H9 (cell line): ENCODE results near the gene PLEKHG1. TPM values are rescaled to one million over a fixed set of nuclear protein-coding genes. Genes with fewer than 3 reads are reported as not detected.

Experiments
- DNase-seq: peaks from one replicate; pipeline ENCODE4 v3.0.0-alpha.2; 2017
- H2AFZ ChIP-seq: one replicate; pipeline ENCODE4 v1.6.1; 2013; ENCODE audit warnings: mild to moderate bottlenecking, low read length, control low read depth, moderate library complexity
- H2AK5ac ChIP-seq: 2 replicates; pipeline ENCODE4 v1.6.1; 2013; ENCODE audit warnings: low read length, control low read depth, mixed read lengths; ENCODE audit not compliant: insufficient read length
- H2BK120ac ChIP-seq: one replicate; pipeline ENCODE4 v1.6.1; 2013; ENCODE audit warnings: low read depth, mild to moderate bottlenecking, low read length, control low read depth, inconsistent platforms; ENCODE audit not compliant: poor library complexity, severe bottlenecking
- H2BK12ac ChIP-seq: 2 replicates; pipeline ENCODE4 v1.6.1; 2013; ENCODE audit warnings: low read length, control low read depth, mixed read lengths, low read depth; ENCODE audit not compliant: insufficient read length
- H2BK15ac ChIP-seq: 2 replicates; pipeline ENCODE4 v1.6.1; 2013; ENCODE audit warnings: low read depth, low read length, control low read depth
- H2BK20ac ChIP-seq: one replicate; pipeline ENCODE4 v1.6.1; 2013; ENCODE audit warnings: low read depth, mild to moderate bottlenecking, low read length, control low read depth, inconsistent platforms; ENCODE audit not compliant: poor library complexity, severe bottlenecking
- H2BK5ac ChIP-seq: 2 replicates; pipeline ENCODE4 v1.6.1; 2013; ENCODE audit warnings: low read length, control low read depth, mixed read lengths; ENCODE audit not compliant: insufficient read length
- H3K14ac ChIP-seq: 2 replicates; pipeline ENCODE4 v1.6.1; 2013; ENCODE audit warnings: low read length, control low read depth; ENCODE audit not compliant: insufficient read depth
- H3K18ac ChIP-seq: 2 replicates; pipeline ENCODE4 v1.6.1; 2013; ENCODE audit warnings: low read depth, mild to moderate bottlenecking, mixed read lengths, low read length, control low read depth; ENCODE audit not compliant: insufficient read length
- H3K23ac ChIP-seq: 2 replicates; pipeline ENCODE4 v1.6.1; 2013; ENCODE audit warnings: low read length, control low read depth, mixed read lengths, low read depth; ENCODE audit not compliant: insufficient read length
- H3K23me2 ChIP-seq: 2 replicates; pipeline ENCODE4 v1.6.1; 2013; ENCODE audit warnings: low read depth, mild to moderate bottlenecking, mixed read lengths, low read length, control low read depth; ENCODE audit not compliant: insufficient read length, poor library complexity, severe bottlenecking
- H3K27ac ChIP-seq: 2 replicates; pipeline ENCODE4 v1.5.1; 2013; ENCODE audit warnings: low read length, control low read depth, mixed read lengths, low read depth; ENCODE audit not compliant: insufficient read length
- H3K27me3 ChIP-seq: 2 replicates; pipeline ENCODE4 v1.6.1; 2013; ENCODE audit warnings: low read length, control low read depth, inconsistent platforms; ENCODE audit not compliant: insufficient read depth
- H3K4ac ChIP-seq: 2 replicates; pipeline ENCODE4 v1.6.1; 2013; ENCODE audit warnings: low read depth, mild to moderate bottlenecking, control low read depth, inconsistent platforms, low read length, moderate library complexity
- H3K4me1 ChIP-seq: 2 replicates; pipeline ENCODE4 v1.6.1; 2013; ENCODE audit warnings: low read length, control low read depth, inconsistent platforms; ENCODE audit not compliant: insufficient read depth
- H3K4me2 ChIP-seq: 2 replicates; pipeline ENCODE4 v1.6.1; 2013; ENCODE audit warnings: low read length, control low read depth, mixed read lengths; ENCODE audit not compliant: insufficient read length, insufficient read depth
- H3K56ac ChIP-seq: 2 replicates; pipeline ENCODE4 v1.6.1; 2013; ENCODE audit warnings: low read depth, mild to moderate bottlenecking, mixed read lengths, low read length, control low read depth; ENCODE audit not compliant: insufficient read length
- H3K79me1 ChIP-seq: 2 replicates; pipeline ENCODE4 v1.6.1; 2013; ENCODE audit warnings: low read depth, mild to moderate bottlenecking, moderate library complexity, low read length, control low read depth, inconsistent platforms; ENCODE audit not compliant: insufficient read depth, poor library complexity, severe bottlenecking
- H3K79me2 ChIP-seq: 2 replicates; pipeline ENCODE4 v1.6.1; 2013; ENCODE audit warnings: low read length, control low read depth, inconsistent platforms; ENCODE audit not compliant: insufficient read depth
- H3K9ac ChIP-seq: 2 replicates; pipeline ENCODE4 v1.6.1; 2013; ENCODE audit warnings: low read length, control low read depth, mixed read lengths; ENCODE audit not compliant: insufficient read length; ENCODE audit errors: extremely low read depth
- H3K9me3 ChIP-seq: one replicate; pipeline ENCODE4 v1.6.1; 2013; ENCODE audit warnings: low read depth, low read length, inconsistent platforms; ENCODE audit not compliant: control insufficient read depth
- H3T11ph ChIP-seq: one replicate; pipeline ENCODE4 v1.6.1; 2013; ENCODE audit warnings: mild to moderate bottlenecking, low read length, control low read depth, inconsistent platforms
- H4K20me1 ChIP-seq: one replicate; pipeline ENCODE4 v1.6.1; 2013; ENCODE audit not compliant: control insufficient read depth, insufficient read length, insufficient read depth
- H4K5ac ChIP-seq: 2 replicates; pipeline ENCODE4 v1.6.1; 2013; ENCODE audit warnings: low read depth, mild to moderate bottlenecking, mixed read lengths, low read length, control low read depth; ENCODE audit not compliant: insufficient read length
- H4K8ac ChIP-seq: replicated peaks from 2 replicates; pipeline ENCODE4 v1.6.1; 2013; ENCODE audit warnings: low read length, control low read depth, mixed read lengths, low read depth; ENCODE audit not compliant: insufficient read length
- H4K91ac ChIP-seq: 2 replicates; pipeline ENCODE4 v1.6.1; 2013; ENCODE audit warnings: low read depth, mild to moderate bottlenecking, moderate library complexity, mixed read lengths, low read length, control low read depth; ENCODE audit not compliant: insufficient read length
- H3K27ac Mint-ChIP-seq, 3 experiments: 2 replicates in 2 of 3; 3 replicates in 1 of 3; pipeline ENCODE4 v1.8.0; 2020 to 2021; ENCODE audit warnings: mixed read lengths in 3 of 3, mild to moderate bottlenecking in 1 of 3, moderate library complexity in 1 of 3
- H3K27me3 Mint-ChIP-seq: 2 replicates; pipeline ENCODE4 v1.8.0; 2021; ENCODE audit warnings: low read depth, mild to moderate bottlenecking, moderate library complexity, mixed read lengths
- H3K36me3 Mint-ChIP-seq, 3 experiments: 2 replicates in 2 of 3; 3 replicates in 1 of 3; pipeline ENCODE4 v1.8.0; 2020 to 2021; ENCODE audit warnings: low read depth in 3 of 3, mixed read lengths in 3 of 3; ENCODE audit not compliant: insufficient read depth in 1 of 3
- H3K4me1 Mint-ChIP-seq, 2 experiments: 2 replicates each; pipeline ENCODE4 v1.8.0; 2020; ENCODE audit warnings: mixed read lengths in 2 of 2
- H3K4me3 Mint-ChIP-seq, 2 experiments: 2 replicates in 1 of 2; 3 replicates in 1 of 2; pipeline ENCODE4 v1.8.0; 2020 to 2021; ENCODE audit warnings: mild to moderate bottlenecking in 2 of 2, mixed read lengths in 2 of 2, moderate library complexity in 1 of 2
- H3K9me3 Mint-ChIP-seq, 2 experiments: 2 replicates in 1 of 2; 3 replicates in 1 of 2; pipeline ENCODE4 v1.8.0; 2020; ENCODE audit warnings: mild to moderate bottlenecking in 2 of 2, mixed read lengths in 2 of 2, moderate library complexity in 1 of 2
- CTCF ChIP-seq: fragments of 200-600 bp; sonication (generic); conservative IDR thresholded peaks from 3 replicates; pipeline ENCODE4 v1.8.0; 2021; ENCODE audit warnings: antibody characterized with exemption, mild to moderate bottlenecking
- WGBS: extraction: QIAGEN DNeasy Blood & Tissue Kit; methylation state at CpG from one replicate; pipeline ENCODE4 v1.1.7; 2013; ENCODE audit warnings: missing lambda C conversion rate, low lambda C conversion rate, mixed read lengths; ENCODE audit not compliant: insufficient read length; ENCODE audit errors: extremely low coverage; 5-methylcytosine and 5-hydroxymethylcytosine counted together
- total RNA-seq: library from RNA; stranded (reverse); gene quantifications from 2 replicates; pipeline ENCODE4 v1.2.1, GENCODE V29; 2021

The PLEKHG1 gene
- total RNA-seq, 1 experiment from 2014 or later: 1.0 TPM

GRCh38 chr6:150593119-150593518, 6.6 kb upstream of the PLEKHG1 start:
- Histone ChIP-seq H3K79me1 (no peaks in the 10 kb centered on the region), H3K27me3 (peaks cover 4% of the 10 kb centered on the region; the same call in 1 of the 2 replicates), H4K20me1 (no peaks in the 10 kb centered on the region), H3K9ac (no peak overlapping the region), H3T11ph (no peak overlapping the region), H3K4me1 (no peaks in the 10 kb centered on the region), H3K23ac (no peak overlapping the region), H3K18ac (no peak overlapping the region), H4K5ac (no peak overlapping the region), H2BK20ac (no peak overlapping the region), H4K91ac (no peak overlapping the region), H2AFZ (no peak overlapping the region), H2BK5ac (no peak overlapping the region), H2BK15ac (no peak overlapping the region), H3K4me2 (no peak overlapping the region), H2BK12ac (no peak overlapping the region), H3K56ac (no peak overlapping the region), H2AK5ac (no peak overlapping the region), H3K14ac (no peak overlapping the region), H3K23me2 (no peaks in the 10 kb centered on the region), H3K27ac (no peak overlapping the region), H3K9me3 (no peaks in the 10 kb centered on the region), H3K79me2 (no peaks in the 10 kb centered on the region), H3K4ac (no peak overlapping the region), H2BK120ac (no peak overlapping the region), H4K8ac (no peak overlapping the region)
- H3K4me3 Mint-ChIP-seq: no peak overlapping the region
- H3K9me3 Mint-ChIP-seq: no peaks in the 10 kb centered on the region; a peak in 1 of 5 replicates
- H3K27me3 Mint-ChIP-seq: peaks cover 50% of the 10 kb centered on the region
- H3K4me1 Mint-ChIP-seq: peaks cover 6 to 8% of the 10 kb centered on the region in 2 experiments; a peak in 3 of 4 replicates
- no peak overlapping the region for H3K27ac Mint-ChIP-seq
- H3K36me3 Mint-ChIP-seq: no peaks in the 10 kb centered on the region
- TF ChIP-seq CTCF: no peak
- DNase-seq: no peak
- no CpG with 5 or more reads among the region's 4 CpGs for WGBS
